ENCODE results near the gene WNT3A.

The WNT3A gene

DNA sequence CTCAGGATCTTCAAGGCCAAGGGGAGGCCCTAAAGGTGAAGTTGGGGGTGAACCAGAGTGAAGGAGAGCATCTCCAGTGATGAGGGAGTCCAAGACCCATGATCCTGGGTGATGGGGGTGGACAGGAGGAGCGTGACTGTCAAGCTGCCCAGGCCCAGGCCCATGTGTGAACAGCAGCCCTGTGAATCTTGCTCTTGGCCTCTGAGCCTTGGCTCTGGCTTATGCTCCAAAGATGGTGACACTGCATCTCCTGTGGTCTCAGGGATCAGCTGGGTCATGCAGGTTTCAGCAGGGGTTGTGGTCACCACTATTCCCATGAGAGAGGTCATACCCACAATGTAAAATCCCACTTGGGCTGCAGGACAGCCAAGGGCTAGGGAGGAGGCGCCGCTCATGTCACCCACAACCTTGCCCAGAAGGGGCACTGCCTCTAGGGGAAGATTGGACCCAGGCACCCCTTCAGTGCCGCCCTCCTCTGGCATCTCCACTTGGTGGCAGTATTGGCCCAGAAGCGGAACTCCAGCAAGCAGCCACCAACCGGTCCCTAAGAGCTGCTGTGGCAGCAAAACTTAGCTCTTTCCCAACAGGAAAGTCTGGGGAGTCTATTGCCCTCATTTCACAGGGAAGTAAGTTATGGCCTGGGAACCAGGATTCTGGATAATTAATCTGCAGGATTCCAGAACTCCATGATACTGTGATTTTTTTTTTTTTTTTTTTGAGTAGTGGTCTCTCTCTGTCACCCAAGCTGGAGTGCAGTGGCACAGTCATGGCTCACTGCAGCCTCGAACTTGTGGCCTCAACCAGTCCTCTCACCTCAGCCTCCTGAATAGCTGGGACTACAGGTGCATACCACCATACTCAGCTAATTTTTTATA, 7.5 kb upstream of the WNT3A start:
- DNase-seq, result peak; percentile 48

DNA sequence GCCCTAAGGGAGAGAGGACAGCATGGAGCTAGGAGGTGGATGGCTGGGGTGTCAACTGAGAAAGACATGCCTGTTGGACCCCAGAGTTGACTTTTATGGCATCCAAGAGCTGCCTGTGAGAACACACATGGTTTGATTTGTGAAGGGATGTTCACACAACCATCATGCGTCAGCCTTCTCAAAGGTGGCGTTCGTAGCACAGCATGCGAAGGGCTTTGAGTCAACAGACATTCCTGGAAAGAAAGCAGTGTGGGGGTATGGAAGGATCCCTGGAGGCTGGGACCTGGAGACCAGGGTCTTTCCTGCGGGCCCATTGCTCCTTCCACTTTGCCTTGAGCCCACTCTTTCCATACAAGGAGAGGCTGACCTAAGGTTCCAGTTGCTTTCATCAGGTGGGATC, 6.4 kb upstream of the WNT3A start:
- no peak for DNase-seq

DNA sequence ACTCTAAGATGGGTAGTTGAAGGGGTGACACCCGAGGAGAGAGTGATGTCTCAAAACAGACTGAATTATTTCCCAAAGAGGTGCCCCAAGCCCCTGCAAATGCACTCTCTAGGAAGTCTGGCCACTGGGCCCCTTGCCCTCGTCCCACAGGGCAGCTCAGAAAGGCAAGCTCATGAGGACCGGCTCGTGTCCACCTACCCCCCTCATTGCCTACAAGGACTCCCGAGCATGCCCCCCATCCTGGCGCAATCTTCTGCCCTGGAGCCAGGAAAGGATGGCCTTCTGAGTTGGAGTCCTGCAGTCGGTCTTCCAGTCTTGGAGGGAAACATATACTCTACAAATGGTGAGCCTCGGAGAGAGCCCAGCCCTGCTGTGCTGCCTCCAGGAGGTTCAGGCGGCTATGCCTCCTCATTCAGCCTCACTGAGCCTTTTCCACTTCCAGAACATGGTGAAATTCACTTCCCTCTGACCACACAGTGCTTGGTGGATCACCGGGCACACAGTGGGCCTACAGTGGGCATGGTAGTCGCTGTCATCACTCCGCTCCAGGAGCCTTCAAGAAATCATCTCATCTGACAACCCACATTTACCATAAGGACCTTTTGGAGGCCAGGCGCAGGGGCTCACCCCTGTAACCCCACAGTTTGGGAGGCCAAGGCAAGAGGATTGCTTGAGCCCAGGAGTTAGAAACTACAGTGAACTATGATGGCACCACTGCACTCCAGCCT, 5.8 kb upstream of the WNT3A start:
- no peak for DNase-seq

DNA sequence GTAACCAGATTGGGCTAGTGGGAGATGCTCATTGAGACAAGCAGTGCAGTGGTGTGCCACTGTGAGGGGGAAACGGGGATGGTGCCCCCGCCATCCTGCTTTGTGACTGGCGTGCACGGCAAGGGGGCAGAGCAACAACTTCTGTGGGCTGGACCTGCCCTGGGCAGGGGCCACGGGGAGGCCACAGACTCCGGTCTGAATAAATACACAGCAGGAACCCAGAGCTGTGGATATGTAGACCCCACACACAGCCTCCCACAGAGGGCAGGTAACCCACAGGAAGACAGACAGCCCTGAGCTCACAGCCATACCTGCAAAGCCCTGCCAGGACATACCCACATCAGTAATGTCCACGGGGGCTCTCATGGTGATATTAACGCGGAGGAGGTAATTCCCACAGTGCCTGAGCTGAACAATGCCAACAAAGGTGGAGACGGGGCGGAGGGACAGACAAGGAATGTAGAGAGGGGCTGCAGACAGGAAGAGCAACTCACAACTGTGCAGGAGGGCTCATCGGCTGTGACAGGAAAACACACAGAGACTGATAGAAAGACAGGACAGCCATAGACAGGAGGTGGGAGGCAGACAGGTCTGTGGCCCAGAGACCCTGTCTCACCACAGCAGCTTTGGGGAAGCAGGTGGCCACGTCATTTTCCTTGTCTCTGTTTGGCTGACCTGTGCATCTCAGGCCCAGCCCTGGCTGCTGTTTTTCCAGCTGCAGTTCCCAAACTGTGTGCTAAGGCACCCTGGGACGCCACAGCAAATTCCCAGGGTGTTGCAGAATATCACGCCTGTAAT, 4.9 kb upstream of the WNT3A start:
- no peak for DNase-seq

GRCh38 chr1:228002792-228003191, 4.0 kb upstream of the WNT3A start:
- DNase-seq, result no peak

- no peak for DNase-seq
Observed at GRCh38 chr1:228003461-228004330, 3.1 kb upstream of the WNT3A start.

DNA sequence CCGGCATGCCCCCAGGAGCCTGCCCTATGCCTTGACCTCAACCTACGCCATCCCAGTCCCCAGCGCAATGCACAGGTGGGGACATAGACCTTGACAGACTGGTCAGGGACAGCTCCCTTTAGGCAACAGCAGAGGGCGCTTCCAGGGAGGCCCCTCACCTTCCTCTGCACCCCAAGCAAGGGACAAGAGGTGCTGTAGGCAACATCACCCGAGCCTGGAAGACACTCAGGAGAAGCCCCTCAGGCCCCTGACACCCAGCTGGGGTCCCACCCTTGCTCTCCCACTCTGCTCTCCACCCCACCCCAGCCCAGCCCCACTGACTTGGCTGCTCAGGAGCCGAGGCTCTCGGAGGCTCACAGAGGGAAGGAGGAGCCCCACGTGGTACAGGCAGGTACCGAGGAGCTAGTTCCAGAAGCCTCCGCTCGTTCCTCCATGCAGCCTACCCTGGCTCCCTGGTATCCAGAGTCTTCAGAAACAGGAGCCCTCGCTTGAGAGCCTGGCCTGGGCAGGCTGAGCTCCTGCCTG, 2.4 kb upstream of the WNT3A start:
- DNase-seq, result no peak

GRCh38 chr1:228004856-228005462, 1.8 kb upstream of the WNT3A start:
- no peak for DNase-seq

DNA sequence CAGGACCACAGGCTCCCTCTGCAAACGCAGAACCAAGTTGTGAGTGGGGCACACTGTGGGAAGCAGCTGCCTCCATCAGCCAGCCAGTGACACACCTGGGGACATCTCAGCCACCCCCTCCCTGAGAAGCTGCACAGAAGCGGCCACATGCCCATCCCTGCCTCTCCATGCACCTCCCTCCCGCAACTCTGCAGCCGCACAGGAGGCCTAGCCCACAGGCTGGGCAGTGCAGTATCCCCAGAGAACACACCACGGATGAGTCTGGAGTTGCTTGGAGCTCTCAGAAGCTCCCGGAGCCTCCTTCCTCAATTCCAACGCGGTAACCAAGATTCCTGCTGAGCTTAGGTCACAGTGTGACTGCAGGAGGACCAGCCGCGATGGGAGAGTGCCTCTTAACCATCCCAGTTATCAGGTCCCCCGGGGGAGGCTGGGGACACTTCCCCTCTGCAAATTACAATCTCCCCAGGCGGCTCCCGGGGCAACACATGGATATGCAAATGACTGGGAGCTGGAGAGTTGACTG, 1.2 kb upstream of the WNT3A start:
- no peak for DNase-seq

- no peak for DNase-seq
Observed at GRCh38 chr1:228006034-228006785, 588 bp upstream of the WNT3A start.

DNA sequence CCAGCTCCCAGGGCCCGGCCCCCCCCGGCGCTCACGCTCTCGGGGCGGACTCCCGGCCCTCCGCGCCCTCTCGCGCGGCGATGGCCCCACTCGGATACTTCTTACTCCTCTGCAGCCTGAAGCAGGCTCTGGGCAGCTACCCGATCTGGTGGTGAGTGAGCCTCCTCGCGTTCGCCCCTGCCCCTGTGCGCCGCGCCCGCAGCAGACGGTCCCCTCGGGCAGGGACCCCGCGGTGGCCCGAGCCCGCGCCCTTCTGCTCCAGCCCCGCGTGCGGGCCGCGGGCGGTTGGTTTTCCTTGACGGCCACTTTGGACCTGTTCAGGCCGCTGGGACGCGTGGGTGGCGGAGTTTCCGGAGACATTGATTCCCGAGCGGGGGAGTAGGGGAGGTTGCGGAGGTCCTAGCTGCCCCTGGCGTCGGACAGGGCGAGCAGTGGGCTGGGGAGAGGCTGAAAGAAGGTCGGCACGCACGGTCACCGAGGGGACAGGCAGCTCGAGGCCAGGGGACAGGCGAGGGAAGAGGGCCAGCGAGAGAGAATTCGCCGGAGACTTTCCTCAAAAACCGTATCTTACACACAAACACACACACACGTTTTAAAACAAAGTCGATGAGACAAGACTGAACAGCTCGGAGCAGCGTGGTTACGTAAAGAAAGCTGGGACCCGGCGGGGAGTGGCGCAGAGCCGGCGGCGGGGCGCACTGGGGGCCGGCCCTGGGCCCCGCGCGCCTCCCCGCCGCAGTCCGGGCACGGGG, 427 bp downstream of the WNT3A start:
- no peak for DNase-seq

- no peak for DNase-seq
Observed at GRCh38 chr1:228007801-228008341, 1.1 kb downstream of the WNT3A start.

DNA sequence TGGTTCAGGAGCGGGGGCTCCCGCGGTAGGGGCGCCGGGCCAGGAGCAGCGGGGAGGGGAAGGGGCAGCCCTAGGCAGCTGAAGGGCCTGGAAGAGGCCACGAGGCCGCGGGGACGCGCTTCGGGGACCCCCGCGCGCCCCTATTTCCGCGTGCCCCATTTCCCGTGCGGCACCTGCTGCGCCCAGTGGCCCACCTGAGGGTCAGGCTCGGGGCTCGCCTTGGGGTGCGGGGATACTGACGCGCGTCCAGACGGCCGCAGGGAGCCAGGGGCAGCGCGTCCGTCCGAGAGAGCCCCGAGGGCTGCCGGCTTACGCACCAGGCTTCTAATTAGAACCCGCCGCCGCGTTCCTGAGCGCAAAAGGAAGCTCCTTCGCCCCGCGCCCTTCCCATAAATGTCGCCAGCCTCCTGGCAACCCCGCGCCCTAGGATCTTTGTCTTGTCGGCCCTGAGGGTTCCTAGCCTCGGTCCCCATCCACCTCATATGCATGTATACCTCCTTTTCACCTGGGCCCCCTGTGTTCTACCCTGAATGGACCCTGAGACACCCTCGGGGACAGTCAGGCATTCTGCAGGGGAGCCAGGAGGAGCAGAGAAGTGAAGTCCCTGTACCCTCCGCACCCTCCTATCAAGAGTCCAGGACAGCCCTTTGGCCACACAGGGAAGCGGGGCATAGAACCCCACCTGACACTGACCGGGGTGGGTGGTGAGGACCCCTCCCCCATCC, 1.8 kb downstream of the WNT3A start:
- DNase-seq, result no peak

DNA sequence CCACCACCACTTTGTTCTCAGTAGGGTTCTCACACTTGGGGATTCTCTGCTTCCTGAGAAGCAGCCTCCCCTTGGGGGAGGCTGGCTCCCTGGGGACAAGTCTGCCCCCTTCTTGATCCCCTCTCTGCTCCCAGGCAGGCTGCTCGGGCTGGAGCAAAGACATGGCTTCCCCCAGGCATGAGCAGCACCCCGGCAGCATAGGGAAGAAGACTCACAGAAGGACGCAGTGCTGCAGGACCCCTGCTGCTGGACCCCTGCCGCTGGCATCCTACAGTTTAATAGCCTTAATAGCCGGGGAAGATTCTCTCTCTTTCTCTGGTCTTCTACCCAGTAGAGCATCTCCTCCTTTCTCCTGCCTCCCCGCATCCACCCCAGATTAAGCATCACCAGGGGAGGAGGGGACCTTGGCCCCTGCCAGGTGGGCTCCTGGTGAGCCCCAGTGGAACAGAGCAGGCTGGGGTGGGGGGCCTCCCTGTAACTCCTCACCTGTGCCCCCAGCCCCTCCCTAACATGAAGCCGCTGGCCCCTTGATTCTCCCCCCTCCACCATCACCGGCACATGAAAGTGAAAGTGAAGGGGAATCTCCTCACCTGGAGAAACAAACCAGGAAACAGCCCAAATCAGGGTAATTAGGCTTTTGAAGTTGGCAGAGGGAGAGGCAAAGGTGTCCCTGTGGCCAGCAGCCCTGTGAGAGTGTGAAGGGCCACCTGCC, 2.5 kb downstream of the WNT3A start:
- DNase-seq, result no peak

DNA sequence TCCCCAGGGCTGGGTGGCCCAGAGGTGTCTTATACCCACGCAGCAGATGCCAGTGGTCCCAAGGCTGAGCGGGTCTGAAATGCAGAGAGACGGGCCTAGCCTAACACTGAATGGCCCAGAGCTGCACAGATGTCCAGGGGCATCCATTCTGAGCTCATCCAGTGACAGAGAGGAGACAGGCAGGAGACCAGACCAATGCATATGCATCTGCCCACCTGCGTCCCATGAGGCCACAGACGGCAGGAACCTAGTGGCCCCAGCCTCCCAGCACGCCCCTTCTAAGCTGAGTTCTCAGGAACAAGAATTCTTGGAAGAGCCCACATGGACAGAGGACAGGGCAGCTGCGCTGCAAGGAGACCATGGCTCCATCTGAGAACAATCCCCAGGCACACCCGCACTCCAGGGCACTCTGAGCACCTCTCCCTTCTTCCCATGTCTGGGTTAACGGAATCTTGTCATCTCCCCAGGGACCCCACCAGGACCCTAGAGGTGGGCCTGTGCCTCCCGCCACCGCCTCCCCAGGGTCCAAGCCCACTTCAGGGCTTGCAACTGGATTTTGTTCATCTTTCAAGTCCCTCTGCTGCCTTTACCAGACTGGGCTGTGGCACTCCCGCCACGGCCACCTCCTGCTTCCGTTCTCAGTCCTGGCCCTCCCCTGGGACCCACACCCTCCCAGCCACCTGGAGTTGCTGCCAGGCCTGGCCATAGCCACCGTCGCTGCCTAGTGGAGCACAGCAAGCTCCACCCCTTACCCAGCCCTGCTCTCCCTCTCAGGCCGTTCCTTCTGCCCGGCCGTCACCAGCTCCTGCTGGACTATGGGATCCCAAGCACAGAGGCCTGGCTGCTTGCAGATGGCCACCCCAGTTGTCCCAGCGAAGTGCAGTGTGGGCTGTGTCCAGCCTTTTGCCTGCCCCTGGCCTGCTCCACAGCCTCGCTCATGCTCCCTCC, 3.3 kb downstream of the WNT3A start:
- DNase-seq, result no peak

DNA sequence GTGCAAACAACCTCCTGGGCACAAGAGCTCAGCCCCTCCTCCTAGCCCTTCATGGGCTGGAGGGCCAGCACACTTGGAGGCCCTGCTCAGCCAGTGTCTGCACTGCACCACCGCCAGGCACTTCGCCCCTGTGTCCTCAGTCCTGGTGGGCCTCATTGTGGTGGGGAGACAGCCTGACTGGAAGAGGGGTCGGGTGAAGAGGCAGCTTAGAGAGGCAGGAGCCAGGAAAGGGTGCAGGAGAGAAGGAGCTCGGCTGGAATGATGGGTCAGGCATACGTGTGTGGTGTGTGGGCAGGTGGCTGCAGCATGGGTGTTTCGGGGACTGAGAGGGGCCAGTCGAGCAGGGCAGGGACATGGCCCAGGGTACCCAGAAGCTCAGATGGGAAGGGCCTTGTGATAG, 4.1 kb downstream of the WNT3A start:
- DNase-seq, result no peak
